DOHH2 (cell line): ENCODE data around the gene RCE1.

Experiments used
- H3F3A ChIP-seq: fragments of 200-600 bp; sonication (generic), shearing (Covaris generic); 2 replicates; pipeline ENCODE4 v1.6.0; 2016; ENCODE audit warnings: antibody characterized with exemption, mild to moderate bottlenecking; ENCODE audit not compliant: control insufficient read depth, insufficient read depth
- H3K27ac ChIP-seq: fragments of 200-600 bp; sonication (generic); 2 replicates; pipeline ENCODE4 v1.5.1; 2014; ENCODE audit warnings: low read depth, mild to moderate bottlenecking, low read length, moderate library complexity
- H3K27me3 ChIP-seq: fragments of 200-600 bp; sonication (generic); 2 replicates; pipeline ENCODE4 v1.6.1; 2014; ENCODE audit warnings: mild to moderate bottlenecking, low read length, mixed read lengths; ENCODE audit not compliant: control insufficient read depth
- H3K36me3 ChIP-seq: fragments of 200-600 bp; sonication (generic); 2 replicates; pipeline ENCODE4 v1.6.1; 2014; ENCODE audit warnings: mild to moderate bottlenecking, low read length, moderate library complexity, mixed read lengths; ENCODE audit not compliant: control insufficient read depth
- H3K4me1 ChIP-seq: fragments of 200-600 bp; sonication (generic); 2 replicates; pipeline ENCODE4 v1.6.1; 2014; ENCODE audit warnings: mild to moderate bottlenecking, low read length, mixed read lengths; ENCODE audit not compliant: control insufficient read depth
- H3K4me2 ChIP-seq: fragments of 200-600 bp; sonication (generic); 2 replicates; pipeline ENCODE4 v1.6.0; 2014; ENCODE audit warnings: mild to moderate bottlenecking, low read length, moderate library complexity
- H3K4me3 ChIP-seq: fragments of 200-600 bp; sonication (generic); 2 replicates; pipeline ENCODE4 v1.5.1; 2014; ENCODE audit warnings: mild to moderate bottlenecking, low read length, mixed read lengths
- H3K79me2 ChIP-seq: fragments of 200-600 bp; sonication (generic); 2 replicates; pipeline ENCODE4 v1.6.1; 2014; ENCODE audit warnings: mild to moderate bottlenecking, low read length, mixed read lengths; ENCODE audit not compliant: control insufficient read depth
- H3K9me2 ChIP-seq: fragments of 200-600 bp; sonication (generic); replicated peaks from 2 replicates; pipeline ENCODE4 v1.6.1; 2014; ENCODE audit warnings: mild to moderate bottlenecking, low read length, mixed read lengths; ENCODE audit not compliant: control insufficient read depth
- H3K9me3 ChIP-seq: fragments of 200-600 bp; sonication (generic); 2 replicates; pipeline ENCODE4 v1.6.1; 2014; ENCODE audit warnings: antibody characterized with exemption, low read length, mixed read lengths; ENCODE audit not compliant: control insufficient read depth, insufficient read depth
- H4K20me1 ChIP-seq: fragments of 200-600 bp; sonication (generic); 2 replicates; pipeline ENCODE4 v1.6.0; 2014; ENCODE audit warnings: low read depth, mild to moderate bottlenecking, antibody characterized with exemption, low read length, moderate library complexity; ENCODE audit not compliant: control insufficient read depth, insufficient read depth
- EZH2phosphoT487 ChIP-seq: fragments of 200-600 bp; sonication (generic); IDR thresholded peaks from 2 replicates; pipeline ENCODE4 v1.6.1; 2017; ENCODE audit warnings: borderline replicate concordance, mild to moderate bottlenecking, antibody characterized with exemption, low read length, moderate library complexity, mixed read lengths
- TF ChIP-seq, protein P1 (sequence below): fragments of 200-600 bp; sonication (generic); IDR thresholded peaks from one replicate; pipeline ENCODE4 v1.5.1; 2014; ENCODE audit warnings: antibody characterized with exemption, mild to moderate bottlenecking, low read depth, low read length; ENCODE audit not compliant: poor library complexity, severe bottlenecking

Gene RCE1

DNA sequence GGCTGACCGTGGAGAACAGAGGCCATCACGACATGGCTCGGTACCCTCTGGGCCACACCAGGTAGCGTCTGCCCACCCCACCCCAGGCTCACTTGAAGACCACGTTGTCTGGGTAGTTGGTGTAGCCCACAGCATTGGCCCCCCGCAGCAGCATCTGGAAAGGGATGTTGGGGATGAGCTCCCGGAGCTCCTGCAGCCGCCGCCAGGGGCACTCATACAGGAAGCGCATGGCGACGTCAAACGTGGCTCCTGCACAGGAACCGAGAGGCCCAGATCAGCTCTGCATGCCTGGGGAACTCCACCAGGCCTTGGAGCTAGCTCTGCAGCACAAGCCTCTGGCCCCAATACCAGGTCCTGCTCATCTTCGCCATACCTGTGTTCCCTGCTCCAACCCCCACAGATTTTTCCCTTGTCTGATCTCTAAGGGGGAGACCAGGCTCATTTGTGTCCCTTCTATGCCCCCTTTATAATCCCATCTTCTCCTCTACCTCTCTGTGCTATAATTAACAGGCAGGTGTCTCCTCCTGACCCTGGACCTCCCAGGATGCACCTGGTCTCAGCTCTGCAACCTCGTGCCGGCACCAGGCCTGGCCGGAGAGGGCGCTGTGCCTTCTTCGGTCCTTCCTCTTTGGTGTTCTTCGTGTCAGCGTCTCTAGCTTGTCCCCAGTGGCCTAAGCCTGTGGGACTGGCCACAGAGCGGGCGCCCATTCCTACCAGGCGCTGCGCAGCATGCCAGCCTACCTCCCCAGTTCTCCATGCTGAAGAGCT lies 8.6 kb downstream of the RCE1 start:
- H3K4me1 ChIP-seq = peaks cover 19% of the 10 kb centered on the region
- no peaks in the 10 kb centered on the region for H3K27me3 ChIP-seq
- H4K20me1 ChIP-seq = no peaks in the 10 kb centered on the region
- peak overlapping the region; percentile 30 for H3K4me2 ChIP-seq
- H3K4me3 ChIP-seq = 0 out of 2 replicates have a peak overlapping the region, but pooled peaks have one; percentile 9
- H3K27ac ChIP-seq = no peak overlapping the region
- no peaks in the 10 kb centered on the region for H3K79me2 ChIP-seq
- no peak for TF ChIP-seq EZH2phosphoT487
- TF ChIP-seq, protein P1, sequence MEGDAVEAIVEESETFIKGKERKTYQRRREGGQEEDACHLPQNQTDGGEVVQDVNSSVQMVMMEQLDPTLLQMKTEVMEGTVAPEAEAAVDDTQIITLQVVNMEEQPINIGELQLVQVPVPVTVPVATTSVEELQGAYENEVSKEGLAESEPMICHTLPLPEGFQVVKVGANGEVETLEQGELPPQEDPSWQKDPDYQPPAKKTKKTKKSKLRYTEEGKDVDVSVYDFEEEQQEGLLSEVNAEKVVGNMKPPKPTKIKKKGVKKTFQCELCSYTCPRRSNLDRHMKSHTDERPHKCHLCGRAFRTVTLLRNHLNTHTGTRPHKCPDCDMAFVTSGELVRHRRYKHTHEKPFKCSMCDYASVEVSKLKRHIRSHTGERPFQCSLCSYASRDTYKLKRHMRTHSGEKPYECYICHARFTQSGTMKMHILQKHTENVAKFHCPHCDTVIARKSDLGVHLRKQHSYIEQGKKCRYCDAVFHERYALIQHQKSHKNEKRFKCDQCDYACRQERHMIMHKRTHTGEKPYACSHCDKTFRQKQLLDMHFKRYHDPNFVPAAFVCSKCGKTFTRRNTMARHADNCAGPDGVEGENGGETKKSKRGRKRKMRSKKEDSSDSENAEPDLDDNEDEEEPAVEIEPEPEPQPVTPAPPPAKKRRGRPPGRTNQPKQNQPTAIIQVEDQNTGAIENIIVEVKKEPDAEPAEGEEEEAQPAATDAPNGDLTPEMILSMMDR = peak; percentile 75
- no peaks in the 10 kb centered on the region for H3F3A ChIP-seq
- H3K36me3 ChIP-seq = peaks cover 9% of the 10 kb centered on the region; the same call in 1 of the 2 replicates
- H3K9me2 ChIP-seq = no peaks in the 10 kb centered on the region
- no peaks in the 10 kb centered on the region for H3K9me3 ChIP-seq

DNA sequence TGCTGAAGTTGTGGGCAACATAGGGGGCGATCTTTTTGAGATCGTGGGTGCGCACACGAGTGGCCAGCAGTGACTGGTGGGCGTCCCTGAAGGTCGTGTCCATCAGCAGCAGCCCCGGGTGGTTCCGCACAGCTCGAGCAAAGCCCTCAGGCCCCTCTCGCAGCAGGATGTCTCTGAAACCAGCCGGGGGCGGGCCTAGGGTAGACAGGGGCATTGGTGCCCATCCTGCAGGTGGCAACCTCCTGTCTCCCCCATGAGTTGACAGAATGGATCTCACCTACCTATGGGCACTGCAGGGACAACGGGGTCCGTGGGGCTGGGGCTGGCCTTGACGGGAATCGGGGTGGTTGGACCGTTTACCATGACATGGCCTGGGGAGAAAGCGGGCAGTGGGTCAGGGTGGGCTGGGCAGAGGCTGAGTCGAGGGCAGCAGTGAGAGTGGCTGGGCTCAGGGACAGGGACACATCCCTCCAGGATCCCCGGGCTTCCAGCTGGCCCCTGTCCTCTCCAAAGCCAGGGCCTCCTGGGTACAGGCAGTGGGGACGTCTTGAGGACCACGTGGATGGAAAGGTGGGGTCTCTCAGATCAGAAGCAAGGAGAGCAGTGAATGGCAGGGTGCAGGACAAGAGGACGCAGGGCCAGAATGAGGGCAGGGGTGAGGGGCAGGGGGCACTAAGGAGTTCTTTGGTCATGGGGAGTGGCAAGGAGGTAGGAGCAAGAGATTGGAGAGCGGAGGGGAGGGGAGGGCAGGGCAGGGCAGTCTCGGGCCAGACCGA lies 9.4 kb downstream of the RCE1 start:
- Histone ChIP-seq H3K4me3 (no peak overlapping the region), H3K4me1 (peaks cover 22% of the 10 kb centered on the region), H3K27ac (no peak overlapping the region), H3K9me3 (no peaks in the 10 kb centered on the region), H3K27me3 (no peaks in the 10 kb centered on the region), H3F3A (no peaks in the 10 kb centered on the region), H4K20me1 (no peaks in the 10 kb centered on the region), H3K79me2 (peaks cover 5% of the 10 kb centered on the region), H3K36me3 (peaks cover 7% of the 10 kb centered on the region; the same call in 1 of the 2 replicates), H3K9me2 (no peaks in the 10 kb centered on the region), H3K4me2 (peak overlapping the region; percentile 30)
- TF ChIP-seq, protein P1 = peak; percentile 45
- no peak for TF ChIP-seq EZH2phosphoT487

DNA sequence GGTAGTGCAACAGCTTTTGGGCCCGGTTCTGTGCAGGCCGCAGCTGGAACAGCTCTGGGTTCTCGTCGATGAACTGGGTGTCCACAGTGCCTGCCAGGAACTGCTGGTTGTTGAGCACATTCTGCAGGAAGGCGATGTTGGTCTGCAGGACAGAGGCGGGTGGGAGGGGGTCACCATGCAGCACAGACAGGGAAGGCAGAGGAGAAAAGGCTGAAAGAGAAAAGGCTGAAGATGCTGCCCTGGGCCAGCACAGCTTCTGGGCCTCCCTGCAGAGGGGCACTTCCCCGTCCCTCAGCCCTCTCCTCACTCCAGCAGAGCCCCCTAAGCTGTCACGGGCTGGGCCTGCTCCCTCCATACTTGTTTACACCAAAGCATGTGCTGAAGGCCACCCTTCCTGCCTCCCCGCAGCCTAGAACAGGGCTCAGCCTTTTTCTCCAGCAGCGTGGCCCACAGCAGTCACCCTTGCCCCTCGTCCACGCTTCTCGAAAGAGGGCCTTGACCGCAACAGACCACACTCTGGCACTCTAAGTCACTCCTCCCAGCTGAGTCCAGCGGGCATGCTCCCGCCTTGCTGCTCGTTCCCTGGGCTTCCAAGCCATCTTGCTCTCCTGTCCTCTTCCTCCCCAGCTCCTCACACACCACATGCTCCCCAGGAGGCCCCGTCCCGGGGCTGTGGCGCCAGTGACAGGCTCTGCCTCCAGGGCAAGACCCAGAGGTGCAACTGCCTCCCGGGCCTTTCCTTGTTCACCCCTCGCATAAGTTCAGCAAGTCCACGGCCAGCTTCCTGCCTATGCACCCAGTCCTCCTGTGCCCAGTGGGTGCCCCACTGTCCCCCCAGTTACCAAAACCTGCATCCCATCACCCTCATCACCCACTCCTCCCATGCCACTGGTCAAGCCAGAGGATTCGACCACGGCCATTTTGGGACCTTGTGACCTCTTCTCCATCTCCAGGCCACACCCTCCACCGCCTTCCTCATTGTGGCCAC lies 10.3 kb downstream of the RCE1 start:
- Histone ChIP-seq H3K9me2 (no peaks in the 10 kb centered on the region), H3K9me3 (no peaks in the 10 kb centered on the region), H3K4me3 (no peak overlapping the region), H3K27ac (no peak overlapping the region), H3K4me2 (no peak overlapping the region), H3K36me3 (peaks cover 5% of the 10 kb centered on the region), H4K20me1 (no peaks in the 10 kb centered on the region), H3K79me2 (peaks cover 14% of the 10 kb centered on the region), H3F3A (no peaks in the 10 kb centered on the region), H3K4me1 (peaks cover 26% of the 10 kb centered on the region), H3K27me3 (no peaks in the 10 kb centered on the region)
- TF ChIP-seq, protein P1 = no peak
- no peak for TF ChIP-seq EZH2phosphoT487
